Skin of body (tissue), 2 donors: ENCODE measurements around the gene ARX. TPM values are rescaled to one million over a fixed set of nuclear protein-coding genes. Genes with fewer than 3 reads are reported as not detected.

Source experiments
- small RNA-seq: library from RNA; depleted of rRNA; stranded (forward); fragments of <200 nt; gene quantifications from one replicate; pipeline ENCODE3, GENCODE V24; 2014; ENCODE audit warnings: low replicate concordance
- total RNA-seq: library from RNA; depleted of rRNA; stranded (reverse); fragments of >200 nt; gene quantifications from one replicate; pipeline ENCODE4 v1.2.3, GENCODE V29; 2014

The ARX gene
- total RNA-seq, 1 donor from 2014 or later, result 0.10 TPM

Small RNAs within 50 kb of the gene (small RNA-seq; reads per million reads assigned to genes)
- not detected for gene RN7SL91P
